Central memory CD8-positive, alpha-beta T cell (primary cell): ENCODE measurements around the gene SEMA3A.
"Not testable (repeated sequence)": the region's sequence is repeated elsewhere in the genome, so short reads cannot be mapped to it uniquely, and the experiment has no call there.

Experiments
- ATAC-seq: fragments of 150-1000 bp; cut with Tn5 transposase; replicated peaks from 2 replicates; pipeline ENCODE4 v1.10.0; 2022; ENCODE audit warnings: mild to moderate bottlenecking, moderate FRiP score, moderate number of reproducible peaks; ENCODE audit not compliant: poor library complexity, severe bottlenecking; ENCODE audit errors: extremely low read depth
- DNase-seq, 2 donors: peaks; one replicate each; pipeline ENCODE4 v3.0.0; 2021; ENCODE audit warnings: low spot score in 2 of 2
- H3K27ac Mint-ChIP-seq: one replicate; pipeline ENCODE4 v1.8.0; 2022; ENCODE audit warnings: low read depth, mild to moderate bottlenecking, moderate library complexity, mixed read lengths
- H3K27me3 Mint-ChIP-seq: one replicate; pipeline ENCODE4 v1.8.0; 2022; ENCODE audit warnings: mixed read lengths
- H3K36me3 Mint-ChIP-seq: one replicate; pipeline ENCODE4 v1.8.0; 2022; ENCODE audit warnings: mild to moderate bottlenecking, moderate library complexity, mixed read lengths; ENCODE audit not compliant: insufficient read depth
- H3K4me1 Mint-ChIP-seq: one replicate; pipeline ENCODE4 v1.8.0; 2022; ENCODE audit warnings: mixed read lengths
- H3K4me3 Mint-ChIP-seq: one replicate; pipeline ENCODE4 v1.8.0; 2022; ENCODE audit warnings: mild to moderate bottlenecking, moderate library complexity, mixed read lengths
- H3K9me3 Mint-ChIP-seq: one replicate; pipeline ENCODE4 v1.8.0; 2022; ENCODE audit warnings: mixed read lengths

SEMA3A gene

GRCh38 chr7:84060760-84061261, 133.8 kb downstream of the SEMA3A start:
- H3K4me1 Mint-ChIP-seq: no peaks in the 10 kb centered on the region
- no peak overlapping the region for H3K4me3 Mint-ChIP-seq
- no peak for ATAC-seq
- H3K27ac Mint-ChIP-seq: no peak overlapping the region
- H3K36me3 Mint-ChIP-seq: peaks cover 3% of the 10 kb centered on the region
- DNase-seq: no peak
- H3K9me3 Mint-ChIP-seq: peaks cover 6% of the 10 kb centered on the region
- no peaks in the 10 kb centered on the region for H3K27me3 Mint-ChIP-seq

DNA sequence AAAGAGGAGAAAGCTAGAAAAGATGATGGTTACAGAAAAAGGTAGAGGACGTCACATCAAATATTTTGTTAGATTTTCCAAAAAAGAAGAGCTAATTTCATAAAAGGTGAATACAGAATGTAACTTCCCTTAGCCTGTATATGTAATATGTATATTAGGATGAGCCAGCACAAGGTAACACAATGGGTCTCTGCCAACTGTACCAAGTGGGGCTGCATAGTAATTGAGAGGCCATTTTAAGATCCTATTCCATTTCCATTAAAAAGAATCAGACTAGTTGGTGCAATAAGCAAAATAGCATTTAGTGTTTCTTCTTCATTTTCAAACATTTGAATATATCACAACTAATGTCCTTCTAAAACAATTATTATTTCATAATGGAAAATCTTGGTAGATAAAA, 134.6 kb downstream of the SEMA3A start:
- no peak for DNase-seq
- H3K36me3 Mint-ChIP-seq: peaks cover 3% of the 10 kb centered on the region
- no peaks in the 10 kb centered on the region for H3K27me3 Mint-ChIP-seq
- H3K4me3 Mint-ChIP-seq: no peak overlapping the region
- H3K4me1 Mint-ChIP-seq: no peaks in the 10 kb centered on the region
- no peak overlapping the region for H3K27ac Mint-ChIP-seq
- peaks cover 6% of the 10 kb centered on the region for H3K9me3 Mint-ChIP-seq
- no peak for ATAC-seq

GRCh38 chr7:84058311-84059076, 136.1 kb downstream of the SEMA3A start:
- ATAC-seq (no peak), DNase-seq (no peak)
- Mint-ChIP-seq H3K4me1 (no peaks in the 10 kb centered on the region), H3K27me3 (no peaks in the 10 kb centered on the region), H3K4me3 (no peak overlapping the region), H3K27ac (no peak overlapping the region), H3K9me3 (peaks cover 6% of the 10 kb centered on the region), H3K36me3 (peaks cover 3% of the 10 kb centered on the region)

GRCh38 chr7:84057576-84057975, 137.0 kb downstream of the SEMA3A start:
- H3K27me3 Mint-ChIP-seq: no peaks in the 10 kb centered on the region
- H3K4me3 Mint-ChIP-seq: no peak overlapping the region
- no peak overlapping the region for H3K27ac Mint-ChIP-seq
- H3K9me3 Mint-ChIP-seq: peaks cover 6% of the 10 kb centered on the region
- ATAC-seq (no peak), DNase-seq (no peak)
- peaks cover 3% of the 10 kb centered on the region for H3K36me3 Mint-ChIP-seq
- no peaks in the 10 kb centered on the region for H3K4me1 Mint-ChIP-seq

DNA sequence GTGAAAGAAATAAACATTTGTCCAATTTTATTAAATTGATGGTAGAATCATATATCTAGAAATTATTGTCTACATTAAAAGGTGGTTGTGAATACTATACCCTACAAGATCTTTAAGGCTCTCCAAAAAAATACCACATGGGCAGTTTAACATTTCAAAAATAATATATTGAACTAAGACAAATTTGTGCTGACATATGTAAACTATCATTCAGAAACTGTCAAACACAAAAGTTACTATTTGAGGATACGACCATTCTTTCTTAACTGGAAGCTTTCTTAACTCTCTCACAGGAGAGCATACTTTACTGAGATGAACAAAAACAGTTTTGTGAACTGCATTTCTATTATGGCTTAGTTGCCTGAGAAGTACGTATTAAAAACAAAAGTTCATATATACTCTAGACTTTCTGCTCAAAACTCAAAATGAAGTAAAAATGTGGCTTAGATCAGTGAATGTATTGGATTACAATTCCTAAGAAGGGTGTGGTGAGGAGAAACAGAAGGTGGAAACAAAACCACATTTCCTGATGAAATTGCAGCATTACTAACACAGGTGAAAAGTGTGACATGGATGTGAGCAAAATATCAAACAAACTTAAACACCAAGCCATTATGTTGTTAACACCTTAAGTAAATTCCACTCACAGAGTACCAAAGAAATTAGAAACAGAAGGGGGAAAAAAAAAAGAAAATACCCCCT, 138.5 kb downstream of the SEMA3A start:
- Mint-ChIP-seq H3K36me3 (peaks cover 3% of the 10 kb centered on the region), H3K9me3 (peaks cover 5% of the 10 kb centered on the region), H3K27me3 (no peaks in the 10 kb centered on the region), H3K4me1 (no peaks in the 10 kb centered on the region), H3K4me3 (no peak overlapping the region), H3K27ac (no peak overlapping the region)
- no peak for ATAC-seq
- no peak for DNase-seq

DNA sequence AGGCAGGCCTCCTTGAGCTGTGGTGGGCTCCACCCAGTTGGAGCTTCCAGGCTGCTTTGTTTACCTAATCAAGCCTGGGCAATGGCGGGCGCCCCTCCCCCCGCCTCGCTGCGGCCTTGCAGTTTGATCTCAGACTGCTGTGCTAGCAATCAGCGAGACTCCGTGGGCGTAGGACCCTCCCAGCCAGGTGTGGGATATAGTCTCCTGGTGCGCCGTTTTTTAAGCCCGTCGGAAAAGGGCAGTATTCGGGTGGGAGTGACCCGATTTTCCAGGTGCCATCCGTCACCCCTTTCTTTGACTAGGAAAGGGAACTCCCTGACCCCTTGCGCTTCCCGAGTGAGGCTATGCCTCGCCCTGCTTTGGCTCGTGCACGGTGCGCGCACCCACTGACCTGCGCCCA, 139.4 kb downstream of the SEMA3A start:
- not testable (repeated sequence) for H3K4me3 Mint-ChIP-seq, H3K27ac Mint-ChIP-seq, H3K27me3 Mint-ChIP-seq, H3K9me3 Mint-ChIP-seq, DNase-seq, ATAC-seq, H3K36me3 Mint-ChIP-seq, H3K4me1 Mint-ChIP-seq

GRCh38 chr7:84049071-84049836, 145.3 kb downstream of the SEMA3A start:
- no peak for ATAC-seq
- Mint-ChIP-seq H3K36me3 (peaks cover 2% of the 10 kb centered on the region), H3K27ac (no peak overlapping the region), H3K27me3 (no peaks in the 10 kb centered on the region), H3K9me3 (peaks cover 10% of the 10 kb centered on the region), H3K4me1 (no peaks in the 10 kb centered on the region), H3K4me3 (no peak overlapping the region)
- DNase-seq: no peak

DNA sequence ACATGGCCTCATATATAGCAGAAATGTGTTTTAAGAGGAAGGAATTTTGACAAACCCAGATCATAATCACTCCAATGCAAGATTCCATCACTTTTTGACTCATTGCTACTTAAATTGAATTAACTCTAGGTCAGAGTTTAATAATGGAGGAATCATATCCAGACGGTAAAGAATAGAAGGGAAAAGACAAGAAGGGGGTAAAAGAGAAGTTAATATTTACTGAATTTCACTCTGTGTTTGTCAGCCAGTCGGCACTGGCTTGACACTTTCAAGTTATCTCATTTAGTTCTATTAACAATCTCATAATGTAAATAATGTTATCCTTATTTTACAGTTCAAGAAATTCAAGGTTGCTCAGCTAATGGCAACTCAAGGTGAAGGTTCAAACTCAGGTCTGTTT, 147.5 kb downstream of the SEMA3A start:
- ATAC-seq: no peak
- Mint-ChIP-seq H3K27me3 (no peaks in the 10 kb centered on the region), H3K4me3 (no peak overlapping the region), H3K9me3 (peaks cover 15% of the 10 kb centered on the region), H3K36me3 (peaks cover 2% of the 10 kb centered on the region), H3K4me1 (no peaks in the 10 kb centered on the region), H3K27ac (no peak overlapping the region)
- DNase-seq: no peak

DNA sequence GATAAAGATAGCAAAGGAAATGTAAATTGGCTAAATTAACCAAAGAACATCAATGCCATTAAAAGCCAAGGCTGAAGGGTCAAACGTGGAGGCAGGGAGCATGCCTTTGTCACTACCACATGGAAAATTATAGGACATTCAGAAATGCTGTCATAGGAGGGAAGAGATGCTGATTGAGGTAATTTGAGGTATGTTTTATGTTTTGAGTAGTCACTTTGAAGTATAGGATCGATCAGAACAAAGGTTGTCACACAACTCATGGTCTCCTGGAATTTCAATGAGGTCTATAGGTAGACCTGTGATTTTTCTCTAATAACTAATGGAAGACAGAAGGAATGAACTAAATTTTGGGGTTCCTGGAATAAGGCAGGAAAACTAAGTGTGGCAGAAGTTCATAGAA, 149.8 kb downstream of the SEMA3A start:
- no peak overlapping the region for H3K4me3 Mint-ChIP-seq
- H3K9me3 Mint-ChIP-seq: peaks cover 21% of the 10 kb centered on the region
- H3K36me3 Mint-ChIP-seq: peaks cover 2% of the 10 kb centered on the region
- H3K27ac Mint-ChIP-seq: no peak overlapping the region
- no peaks in the 10 kb centered on the region for H3K4me1 Mint-ChIP-seq
- DNase-seq: no peak
- ATAC-seq: no peak
- no peaks in the 10 kb centered on the region for H3K27me3 Mint-ChIP-seq

- ATAC-seq (no peak), DNase-seq (no peak)
- Mint-ChIP-seq H3K27me3 (no peaks in the 10 kb centered on the region), H3K36me3 (peaks cover 2% of the 10 kb centered on the region), H3K27ac (no peak overlapping the region), H3K9me3 (peaks cover 21% of the 10 kb centered on the region), H3K4me1 (no peaks in the 10 kb centered on the region), H3K4me3 (no peak overlapping the region)
Observed at GRCh38 chr7:84043661-84044191, 150.9 kb downstream of the SEMA3A start.

GRCh38 chr7:84042110-84042539, 152.5 kb downstream of the SEMA3A start:
- Mint-ChIP-seq H3K4me1 (no peaks in the 10 kb centered on the region), H3K9me3 (peaks cover 21% of the 10 kb centered on the region), H3K27ac (no peak overlapping the region), H3K36me3 (peaks cover 2% of the 10 kb centered on the region), H3K4me3 (no peak overlapping the region), H3K27me3 (no peaks in the 10 kb centered on the region)
- no peak for DNase-seq
- ATAC-seq: no peak

DNA sequence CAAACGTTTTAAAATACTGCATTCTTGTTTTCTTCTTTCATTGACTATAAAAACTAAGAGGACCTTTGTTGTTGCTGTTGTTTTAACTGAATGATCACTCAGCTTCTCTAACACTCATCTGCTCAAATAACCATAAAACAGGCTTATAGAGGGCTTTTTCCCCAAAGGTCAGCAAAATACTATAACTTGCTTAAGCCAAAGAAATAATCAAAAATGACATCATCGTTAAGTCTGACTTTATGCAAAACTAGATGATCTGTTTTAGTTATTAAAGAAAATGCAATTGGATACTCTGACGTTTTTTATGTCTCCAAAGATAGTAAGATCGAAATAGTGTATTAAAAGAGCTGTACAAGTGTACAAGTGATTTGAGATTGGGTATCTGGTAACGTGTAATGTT, 152.9 kb downstream of the SEMA3A start:
- no peak overlapping the region for H3K27ac Mint-ChIP-seq
- ATAC-seq: no peak
- H3K4me3 Mint-ChIP-seq: no peak overlapping the region
- no peak for DNase-seq
- no peaks in the 10 kb centered on the region for H3K27me3 Mint-ChIP-seq
- peaks cover 21% of the 10 kb centered on the region for H3K9me3 Mint-ChIP-seq
- H3K4me1 Mint-ChIP-seq: no peaks in the 10 kb centered on the region
- peaks cover 2% of the 10 kb centered on the region for H3K36me3 Mint-ChIP-seq
